OCI-LY1 (cell line): ENCODE measurements around the gene RRAD.

Experiments used
- H2AFZ ChIP-seq: fragments of 200-600 bp; sonication (generic), shearing (Covaris generic); 2 replicates; pipeline ENCODE4 v1.6.0; 2014; ENCODE audit warnings: antibody characterized with exemption, mild to moderate bottlenecking, low read length
- H3F3A ChIP-seq: fragments of 200-600 bp; sonication (generic), shearing (Covaris generic); 2 replicates; pipeline ENCODE4 v1.6.0; 2014; ENCODE audit warnings: mild to moderate bottlenecking, antibody characterized with exemption, low read length, moderate library complexity; ENCODE audit not compliant: insufficient read depth
- H3K27ac ChIP-seq: fragments of 200-600 bp; sonication (generic); 2 replicates; pipeline ENCODE4 v1.5.1; 2014; ENCODE audit warnings: low read length, mixed run types, mild to moderate bottlenecking, low read depth; ENCODE audit not compliant: poor library complexity, severe bottlenecking
- H3K27me3 ChIP-seq: fragments of 200-600 bp; sonication (generic); 2 replicates; pipeline ENCODE4 v1.6.0; 2014; ENCODE audit warnings: antibody characterized with exemption, mild to moderate bottlenecking, low read length, moderate library complexity; ENCODE audit not compliant: insufficient read depth
- H3K36me3 ChIP-seq: fragments of 200-600 bp; sonication (generic); 2 replicates; pipeline ENCODE4 v1.6.1; 2014; ENCODE audit warnings: mild to moderate bottlenecking, antibody characterized with exemption, low read length, moderate library complexity, mixed read lengths; ENCODE audit not compliant: insufficient read depth
- H3K4me1 ChIP-seq: fragments of 200-600 bp; sonication (generic); 2 replicates; pipeline ENCODE4 v1.5.1; 2014; ENCODE audit warnings: mild to moderate bottlenecking, low read length, moderate library complexity; ENCODE audit not compliant: insufficient read depth, severe bottlenecking
- H3K4me2 ChIP-seq: fragments of 200-600 bp; sonication (generic), shearing (Covaris generic); 2 replicates; pipeline ENCODE4 v1.6.1; 2014; ENCODE audit warnings: low read length
- H3K4me3 ChIP-seq: fragments of 200-600 bp; sonication (generic); 2 replicates; pipeline ENCODE4 v1.5.1; 2014; ENCODE audit warnings: low read length, low read depth, mild to moderate bottlenecking, mixed read lengths; ENCODE audit not compliant: poor library complexity, severe bottlenecking
- H3K79me2 ChIP-seq: fragments of 200-600 bp; shearing (Covaris generic); 2 replicates; pipeline ENCODE4 v1.6.1; 2016; ENCODE audit warnings: mixed run types, low read length, mixed read lengths; ENCODE audit not compliant: insufficient read depth
- H3K9ac ChIP-seq: fragments of 200-600 bp; sonication (generic), shearing (Covaris generic); 2 replicates; pipeline ENCODE4 v1.6.1; 2014; ENCODE audit warnings: mild to moderate bottlenecking, low read length, mixed read lengths
- H3K9me2 ChIP-seq: fragments of 200-600 bp; sonication (generic), shearing (Covaris generic); 2 replicates; pipeline ENCODE4 v1.6.1; 2014; ENCODE audit warnings: low read depth, mild to moderate bottlenecking, low read length, mixed read lengths
- H3K9me3 ChIP-seq: fragments of 200-600 bp; shearing (Covaris generic); 2 replicates; pipeline ENCODE4 v1.6.1; 2014; ENCODE audit warnings: low read length, mixed read lengths
- H4K20me1 ChIP-seq: fragments of 200-600 bp; sonication (generic), shearing (Covaris generic); 2 replicates; pipeline ENCODE4 v1.6.0; 2016; ENCODE audit warnings: mild to moderate bottlenecking, low read length; ENCODE audit not compliant: insufficient read depth
- CTCF ChIP-seq: fragments of 200-600 bp; sonication (generic), shearing (Covaris generic); IDR thresholded peaks from 2 replicates; pipeline ENCODE4 v1.5.1; 2017; ENCODE audit warnings: mild to moderate bottlenecking, antibody characterized with exemption, low read length, moderate library complexity, mixed read lengths
- EZH2 ChIP-seq: fragments of 200-600 bp; sonication (generic), shearing (Covaris generic); IDR thresholded peaks from 2 replicates; pipeline ENCODE4 v1.8.0; 2017; ENCODE audit warnings: borderline replicate concordance, mixed run types, mild to moderate bottlenecking, antibody characterized with exemption, low read length, moderate library complexity, mixed read lengths

RRAD gene

GRCh38 chr16:66934138-66934838 is 9.0 kb upstream of the RRAD start, which contains the start of gene CIAO2B:
Gene CIAO2B (minus strand): TSS chr16:66934402. CDS start chr16:66934364, 38 bp downstream.
- Histone ChIP-seq H3K79me2 (no peaks in the 10 kb centered on the region), H3K36me3 (peaks cover 10% of the 10 kb centered on the region; the same call in 1 of the 2 replicates), H4K20me1 (no peaks in the 10 kb centered on the region), H3K27me3 (no peaks in the 10 kb centered on the region), H3F3A (no peaks in the 10 kb centered on the region), H2AFZ (no peak within 1 kb of the TSS), H3K9me2 (no peaks in the 10 kb centered on the region), H3K4me1 (peaks cover 23% of the 10 kb centered on the region), H3K9ac (peak within 1 kb of the TSS; percentile 97), H3K9me3 (no peaks in the 10 kb centered on the region), H3K4me2 (peak within 1 kb of the TSS; percentile 98), H3K4me3 (peak within 1 kb of the TSS; percentile 97), H3K27ac (no peak within 1 kb of the TSS)
- no peak for TF ChIP-seq CTCF
- no peak for TF ChIP-seq EZH2

GRCh38 chr16:66933776-66934137 is 8.4 kb upstream of the RRAD start:
- H3K9ac ChIP-seq: peak overlapping the region; percentile 97
- TF ChIP-seq EZH2 (no peak), CTCF (no peak; the same call in 1 of the 2 replicates)
- H2AFZ ChIP-seq: no peak overlapping the region
- H3K27ac ChIP-seq: no peak overlapping the region
- no peaks in the 10 kb centered on the region for H3K27me3 ChIP-seq
- H3K4me1 ChIP-seq: peaks cover 23% of the 10 kb centered on the region
- H3K36me3 ChIP-seq: peaks cover 10% of the 10 kb centered on the region; the same call in 1 of the 2 replicates
- H4K20me1 ChIP-seq: no peaks in the 10 kb centered on the region
- no peaks in the 10 kb centered on the region for H3K79me2 ChIP-seq
- peak overlapping the region; percentile 98 for H3K4me2 ChIP-seq
- H3K9me2 ChIP-seq: no peaks in the 10 kb centered on the region
- no peaks in the 10 kb centered on the region for H3F3A ChIP-seq
- peak overlapping the region; percentile 97 for H3K4me3 ChIP-seq
- H3K9me3 ChIP-seq: no peaks in the 10 kb centered on the region

- Histone ChIP-seq H3K27ac (no peak overlapping the region), H3K9me3 (no peaks in the 10 kb centered on the region), H3F3A (no peaks in the 10 kb centered on the region), H3K79me2 (no peaks in the 10 kb centered on the region), H3K9ac (no peak overlapping the region), H4K20me1 (no peaks in the 10 kb centered on the region), H3K4me1 (peaks cover 23% of the 10 kb centered on the region), H3K4me2 (no peak overlapping the region), H2AFZ (no peak overlapping the region), H3K27me3 (no peaks in the 10 kb centered on the region), H3K36me3 (peaks cover 10% of the 10 kb centered on the region; the same call in 1 of the 2 replicates), H3K4me3 (no peak overlapping the region), H3K9me2 (no peaks in the 10 kb centered on the region)
- TF ChIP-seq CTCF: no peak
- no peak for TF ChIP-seq EZH2
These were observed 6.7 kb upstream of the RRAD start for GRCh38 chr16:66932076-66932475.
